ENCODE data around the gene DYNLT2.

The DYNLT2 gene

GRCh38 chr6:169786349-169786748 lies 35.0 kb upstream of the DYNLT2 start:
- no peak for DNase-seq (ENCODE audit: extremely low spot score)
- ChIA-PET CTCF (no interaction called here), POLR2A (no interaction called here)
- TF ChIP-seq L3MBTL2 (conservative IDR thresholded peaks at IDR 0.05) (no peak), TARDBP (IDR thresholded peaks at IDR 0.05) (no peak), BHLHE40 (IDR thresholded peaks at IDR 0.05; ENCODE audit: borderline replicate concordance) (no peak), CTBP1 (IDR thresholded peaks at IDR 0.05; ENCODE audit: borderline replicate concordance) (no peak)
- TF ChIP-seq, protein P1, sequence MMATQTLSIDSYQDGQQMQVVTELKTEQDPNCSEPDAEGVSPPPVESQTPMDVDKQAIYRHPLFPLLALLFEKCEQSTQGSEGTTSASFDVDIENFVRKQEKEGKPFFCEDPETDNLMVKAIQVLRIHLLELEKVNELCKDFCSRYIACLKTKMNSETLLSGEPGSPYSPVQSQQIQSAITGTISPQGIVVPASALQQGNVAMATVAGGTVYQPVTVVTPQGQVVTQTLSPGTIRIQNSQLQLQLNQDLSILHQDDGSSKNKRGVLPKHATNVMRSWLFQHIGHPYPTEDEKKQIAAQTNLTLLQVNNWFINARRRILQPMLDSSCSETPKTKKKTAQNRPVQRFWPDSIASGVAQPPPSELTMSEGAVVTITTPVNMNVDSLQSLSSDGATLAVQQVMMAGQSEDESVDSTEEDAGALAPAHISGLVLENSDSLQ (IDR thresholded peaks at IDR 0.05): no peak

DNA sequence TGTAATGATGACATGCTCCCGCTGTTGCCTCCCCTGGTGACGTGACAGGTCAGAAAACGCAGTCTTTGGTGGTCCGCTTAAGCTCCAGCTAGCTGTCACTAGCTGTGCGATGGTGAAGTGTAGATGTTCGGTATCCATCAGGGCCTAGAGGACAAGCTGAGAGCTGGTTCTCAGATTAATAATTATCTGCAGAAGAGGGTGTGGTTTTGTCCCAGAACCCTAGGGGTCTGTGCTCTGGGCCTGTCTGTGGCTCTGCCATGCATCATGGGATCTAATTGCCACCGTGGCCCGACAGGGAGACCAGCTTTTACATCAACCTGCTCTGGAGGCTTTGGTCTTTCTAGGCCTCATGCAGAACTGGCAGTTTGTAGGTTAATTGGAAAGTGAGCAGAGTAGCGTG lies 34.2 kb upstream of the DYNLT2 start:
- TF ChIP-seq ELF4 (IDR thresholded peaks at IDR 0.05) (no peak), L3MBTL2 (conservative IDR thresholded peaks at IDR 0.05) (no peak), HDGF (IDR thresholded peaks at IDR 0.05; ENCODE audit: borderline replicate concordance) (no peak), TARDBP (IDR thresholded peaks at IDR 0.05) (no peak), BHLHE40 (IDR thresholded peaks at IDR 0.05; ENCODE audit: borderline replicate concordance) (no peak), FOXM1 (IDR thresholded peaks at IDR 0.05; ENCODE audit: borderline replicate concordance) (no peak), CTBP1 (IDR thresholded peaks at IDR 0.05; ENCODE audit: borderline replicate concordance) (no peak), LEF1 (IDR thresholded peaks at IDR 0.05; ENCODE audit: borderline replicate concordance) (no peak)
- TF ChIP-seq, protein P1 (IDR thresholded peaks at IDR 0.05): no peak
- CTCF ChIA-PET: no interaction called here
- POLR2A ChIA-PET: no interaction called here
- DNase-seq (ENCODE audit: extremely low spot score): no peak

DNA sequence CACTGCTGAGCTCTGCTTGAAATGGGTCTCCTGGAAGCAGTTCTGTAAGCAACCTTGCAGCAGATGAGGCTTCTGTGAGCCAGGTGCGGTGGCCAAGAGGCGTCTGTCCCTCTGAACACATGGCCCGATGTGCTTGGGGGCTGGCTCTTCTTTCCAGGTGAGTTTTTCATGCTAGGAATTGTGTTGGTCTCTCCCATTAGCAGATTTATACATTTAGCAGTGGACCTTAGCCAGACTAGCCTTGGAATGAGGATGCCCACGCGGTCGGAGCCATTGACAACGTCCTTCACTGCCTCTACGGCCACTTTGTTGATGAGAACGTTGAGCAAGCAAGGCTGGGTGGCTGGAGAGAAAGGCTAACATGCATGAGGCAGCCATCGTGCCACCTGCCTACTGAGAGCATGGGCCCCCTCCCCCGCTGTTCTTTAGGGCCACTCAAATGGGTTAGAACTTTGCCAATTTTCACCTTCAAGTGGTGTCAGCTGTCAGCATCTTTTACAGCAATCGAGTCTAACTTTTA lies 33.5 kb upstream of the DYNLT2 start:
- TF ChIP-seq, protein P1 (IDR thresholded peaks at IDR 0.05): no peak
- TF ChIP-seq SP1 (IDR thresholded peaks at IDR 0.05) (no peak), ELF4 (IDR thresholded peaks at IDR 0.05) (no peak), LEF1 (IDR thresholded peaks at IDR 0.05; ENCODE audit: borderline replicate concordance) (no peak), ARNT (IDR thresholded peaks at IDR 0.05) (no peak), TARDBP (IDR thresholded peaks at IDR 0.05) (no peak), L3MBTL2 (conservative IDR thresholded peaks at IDR 0.05) (no peak), SUZ12 (IDR thresholded peaks at IDR 0.05) (no peak)
- CTCF ChIA-PET: no interaction called here
- POLR2A ChIA-PET: no interaction called here
- DNase-seq (ENCODE audit: extremely low spot score): no peak

DNA sequence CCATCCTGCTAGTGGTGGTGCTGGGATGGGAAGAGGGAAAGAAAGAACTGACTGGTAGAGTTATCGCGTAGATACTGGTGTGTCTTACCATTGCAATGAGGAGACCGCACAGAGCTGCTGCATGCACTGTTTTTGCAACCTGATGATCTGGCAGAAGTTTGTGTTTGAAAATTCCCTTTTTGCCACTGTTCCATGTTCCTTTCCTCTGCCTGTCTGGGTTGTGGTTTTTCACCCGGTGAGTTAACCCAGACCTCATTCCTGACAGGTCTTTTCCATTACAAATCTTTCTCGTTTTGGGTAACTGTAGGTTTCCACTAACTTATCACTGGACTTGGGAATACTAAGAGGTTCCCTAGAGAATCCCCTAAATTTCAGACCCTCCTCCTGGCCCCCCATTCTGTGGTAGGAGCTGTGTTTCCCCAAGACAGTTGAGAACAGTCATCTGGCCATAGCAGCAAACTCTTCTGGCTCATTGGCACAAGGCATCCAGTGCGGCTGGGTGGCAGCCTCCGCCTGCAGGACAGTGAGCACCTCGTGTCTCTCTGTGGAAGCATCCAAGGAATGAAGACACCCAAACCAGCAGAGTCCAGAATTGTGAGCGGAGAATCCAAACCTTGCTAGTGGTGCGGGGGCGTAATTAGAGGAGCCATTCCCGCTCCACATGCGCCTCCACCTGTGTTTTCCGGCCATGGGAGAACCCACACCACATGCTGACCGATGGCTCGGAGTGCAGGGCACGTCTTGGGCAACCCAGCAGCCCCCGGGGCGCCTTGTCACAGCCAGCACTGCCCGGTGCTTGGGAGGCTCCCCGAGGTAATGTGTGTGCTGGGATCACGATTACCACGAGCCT lies 32.8 kb upstream of the DYNLT2 start:
- ChIA-PET CTCF (no interaction called here), POLR2A (no interaction called here)
- TF ChIP-seq FOXK2 (IDR thresholded peaks at IDR 0.05) (no peak), ARNT (IDR thresholded peaks at IDR 0.05) (no peak), ZNF384 (IDR thresholded peaks at IDR 0.05) (no peak), SUZ12 (IDR thresholded peaks at IDR 0.05) (no peak), HDGF (IDR thresholded peaks at IDR 0.05; ENCODE audit: borderline replicate concordance) (no peak), SP1 (IDR thresholded peaks at IDR 0.05) (no peak), LEF1 (IDR thresholded peaks at IDR 0.05; ENCODE audit: borderline replicate concordance) (no peak), TARDBP (IDR thresholded peaks at IDR 0.05) (no peak), FOXM1 (IDR thresholded peaks at IDR 0.05; ENCODE audit: borderline replicate concordance) (no peak), BHLHE40 (IDR thresholded peaks at IDR 0.05; ENCODE audit: borderline replicate concordance) (no peak), NFRKB (IDR thresholded peaks at IDR 0.05) (no peak)
- no peak for DNase-seq (ENCODE audit: extremely low spot score)

GRCh38 chr6:169783401-169783800 lies 32.0 kb upstream of the DYNLT2 start:
- ChIA-PET CTCF (no interaction called here), POLR2A (no interaction called here)
- TF ChIP-seq SUZ12 (IDR thresholded peaks at IDR 0.05) (no peak), FOXA1 (IDR thresholded peaks at IDR 0.05) (no peak), ELF4 (IDR thresholded peaks at IDR 0.05) (no peak), ZNF384 (IDR thresholded peaks at IDR 0.05) (no peak), SP1 (IDR thresholded peaks at IDR 0.05) (no peak), FOXM1 (IDR thresholded peaks at IDR 0.05; ENCODE audit: borderline replicate concordance) (no peak), BHLHE40 (IDR thresholded peaks at IDR 0.05; ENCODE audit: borderline replicate concordance) (no peak), FOXK2 (IDR thresholded peaks at IDR 0.05) (no peak), CTBP1 (IDR thresholded peaks at IDR 0.05; ENCODE audit: borderline replicate concordance) (no peak), L3MBTL2 (conservative IDR thresholded peaks at IDR 0.05) (no peak), HDGF (IDR thresholded peaks at IDR 0.05; ENCODE audit: borderline replicate concordance) (no peak), NFRKB (IDR thresholded peaks at IDR 0.05) (no peak), ARNT (IDR thresholded peaks at IDR 0.05) (no peak), TARDBP (IDR thresholded peaks at IDR 0.05) (no peak)
- TF ChIP-seq, protein P1 (IDR thresholded peaks at IDR 0.05): no peak
- DNase-seq (ENCODE audit: extremely low spot score): no peak

DNA sequence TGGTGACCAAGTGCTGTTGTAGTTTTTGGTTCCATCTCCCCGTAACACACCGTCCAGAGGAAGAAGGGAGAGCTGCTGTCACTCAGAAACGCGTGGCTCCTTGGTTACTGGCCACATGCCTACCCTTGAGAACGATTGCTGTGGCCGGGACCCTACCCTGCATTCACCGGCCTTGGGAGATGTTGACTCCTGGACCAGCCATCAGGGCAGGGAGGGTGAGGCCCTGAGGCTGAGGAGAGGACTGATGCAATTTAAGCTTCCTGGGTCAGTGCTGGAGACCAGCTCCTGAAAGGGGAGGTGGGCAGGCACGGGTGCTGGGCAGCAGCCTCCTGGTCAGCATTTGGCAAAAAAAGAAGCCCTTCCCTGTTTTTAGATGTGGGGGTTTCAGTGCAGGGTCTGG lies 31.6 kb upstream of the DYNLT2 start:
- DNase-seq (ENCODE audit: extremely low spot score): no peak
- CTCF ChIA-PET: no interaction called here
- TF ChIP-seq LEF1 (IDR thresholded peaks at IDR 0.05; ENCODE audit: borderline replicate concordance) (no peak), NFRKB (IDR thresholded peaks at IDR 0.05) (no peak), FOXM1 (IDR thresholded peaks at IDR 0.05; ENCODE audit: borderline replicate concordance) (no peak), TARDBP (IDR thresholded peaks at IDR 0.05) (no peak), SP1 (IDR thresholded peaks at IDR 0.05) (no peak), BHLHE40 (IDR thresholded peaks at IDR 0.05; ENCODE audit: borderline replicate concordance) (no peak), HDGF (IDR thresholded peaks at IDR 0.05; ENCODE audit: borderline replicate concordance) (no peak), ELF4 (IDR thresholded peaks at IDR 0.05) (no peak), CTBP1 (IDR thresholded peaks at IDR 0.05; ENCODE audit: borderline replicate concordance) (no peak), FOXA1 (IDR thresholded peaks at IDR 0.05) (no peak), FOXK2 (IDR thresholded peaks at IDR 0.05) (no peak), L3MBTL2 (conservative IDR thresholded peaks at IDR 0.05) (no peak), SUZ12 (IDR thresholded peaks at IDR 0.05) (no peak), ZNF384 (IDR thresholded peaks at IDR 0.05) (no peak), ARNT (IDR thresholded peaks at IDR 0.05) (no peak)
- TF ChIP-seq, protein P1 (IDR thresholded peaks at IDR 0.05): no peak
- POLR2A ChIA-PET: no interaction called here
